H1 (cell line): ENCODE results near the gene TRIM9.

Experiments
- ASH2L ChIP-seq: fragments of 200-600, 300-600 bp; sonication (generic); IDR thresholded peaks from one replicate; pipeline ENCODE4 v1.7.1; 2017; ENCODE audit warnings: low read length
- HDAC6 ChIP-seq: IDR thresholded peaks from one replicate; pipeline ENCODE4 v1.7.1; 2012; ENCODE audit warnings: low read depth, mild to moderate bottlenecking, inconsistent platforms, low read length, moderate library complexity
- KDM1A ChIP-seq: fragments of 200-600, 300-600 bp; sonication (generic); IDR thresholded peaks from 2 replicates; pipeline ENCODE4 v1.7.1; 2016; ENCODE audit warnings: mild to moderate bottlenecking, low read length, borderline replicate concordance
- NRF1 ChIP-seq: IDR thresholded peaks from 2 replicates; pipeline ENCODE4 v1.6.1; 2011; ENCODE audit warnings: mild to moderate bottlenecking, low read depth, low read length, improper control_type of control experiment
- RFX5 ChIP-seq: IDR thresholded peaks from 2 replicates; pipeline ENCODE4 v1.6.1; 2011; ENCODE audit warnings: low read depth, low read length, improper control_type of control experiment, borderline replicate concordance
- SP1 ChIP-seq: IDR thresholded peaks from 2 replicates; pipeline ENCODE4 v1.6.1; 2011; ENCODE audit warnings: low read depth, low read length
- TF ChIP-seq, protein P1 (sequence below), 3 experiments: IDR thresholded peaks; 1 replicate in 2 of 3; 2 replicates in 1 of 3; pipeline versions ENCODE4 v1.5.1 to v1.6.1; 2011; ENCODE audit warnings: low read length in 3 of 3, mild to moderate bottlenecking in 3 of 3, inconsistent platforms in 2 of 3, low read depth in 1 of 3, moderate library complexity in 1 of 3; ENCODE audit not compliant: insufficient read depth in 1 of 3; ENCODE audit errors: control extremely low read depth in 1 of 3

DNA sequence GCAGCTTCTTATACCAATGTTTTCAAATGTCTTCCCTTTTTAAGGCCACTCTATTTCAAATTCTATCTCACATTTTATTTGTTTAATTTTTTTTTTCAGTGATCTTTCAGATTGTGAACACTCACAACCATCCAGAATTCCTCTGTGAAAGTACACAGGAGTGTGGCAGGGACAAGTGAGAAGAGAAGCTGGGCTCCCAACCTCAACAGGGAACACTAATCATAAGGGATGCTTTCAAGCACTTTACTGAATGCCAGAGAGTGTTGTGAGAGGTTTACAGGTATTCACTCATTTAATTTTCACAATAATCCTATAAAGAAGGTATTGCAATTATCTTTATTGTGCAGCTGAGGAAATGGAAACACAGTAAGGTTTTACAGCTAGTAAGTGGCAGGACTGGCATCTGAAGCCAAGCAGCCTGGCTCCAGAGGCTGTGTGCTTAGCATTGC lies 90.5 kb downstream of the TRIM9 start:
- TF ChIP-seq RFX5 (no peak), ASH2L (no peak), SP1 (no peak), HDAC6 (no peak), NRF1 (no peak), KDM1A (no peak)
- TF ChIP-seq, protein P1, sequence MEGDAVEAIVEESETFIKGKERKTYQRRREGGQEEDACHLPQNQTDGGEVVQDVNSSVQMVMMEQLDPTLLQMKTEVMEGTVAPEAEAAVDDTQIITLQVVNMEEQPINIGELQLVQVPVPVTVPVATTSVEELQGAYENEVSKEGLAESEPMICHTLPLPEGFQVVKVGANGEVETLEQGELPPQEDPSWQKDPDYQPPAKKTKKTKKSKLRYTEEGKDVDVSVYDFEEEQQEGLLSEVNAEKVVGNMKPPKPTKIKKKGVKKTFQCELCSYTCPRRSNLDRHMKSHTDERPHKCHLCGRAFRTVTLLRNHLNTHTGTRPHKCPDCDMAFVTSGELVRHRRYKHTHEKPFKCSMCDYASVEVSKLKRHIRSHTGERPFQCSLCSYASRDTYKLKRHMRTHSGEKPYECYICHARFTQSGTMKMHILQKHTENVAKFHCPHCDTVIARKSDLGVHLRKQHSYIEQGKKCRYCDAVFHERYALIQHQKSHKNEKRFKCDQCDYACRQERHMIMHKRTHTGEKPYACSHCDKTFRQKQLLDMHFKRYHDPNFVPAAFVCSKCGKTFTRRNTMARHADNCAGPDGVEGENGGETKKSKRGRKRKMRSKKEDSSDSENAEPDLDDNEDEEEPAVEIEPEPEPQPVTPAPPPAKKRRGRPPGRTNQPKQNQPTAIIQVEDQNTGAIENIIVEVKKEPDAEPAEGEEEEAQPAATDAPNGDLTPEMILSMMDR (IDR thresholded peaks at IDR 0.05; ENCODE audit: control extremely low read depth in 1 of 3, insufficient read depth in 1 of 3, low read depth in 1 of 3, low read length in 3 of 3), result no peak
